GM18520 (cell line): ENCODE results near the gene IKBKG.
"Not testable (repeated sequence)": the region's sequence is repeated elsewhere in the genome, so short reads cannot be mapped to it uniquely, and the experiment has no call there.

ENCODE experiments used
- ATAC-seq: cut with Tn5 transposase; IDR thresholded peaks from one replicate; pipeline ENCODE4 v1.9.1; 2021; ENCODE audit not compliant: unreplicated experiment

Gene IKBKG

GRCh38 chrX:154602766-154603437 lies 55.5 kb downstream of the IKBKG start:
- ATAC-seq = no peak

GRCh38 chrX:154603438-154604430 lies 56.3 kb downstream of the IKBKG start:
- ATAC-seq = no peak

- no peak for ATAC-seq
These were observed 58.1 kb downstream of the IKBKG start for GRCh38 chrX:154605566-154605965.

GRCh38 chrX:154607370-154607769 lies 60.0 kb downstream of the IKBKG start:
- no peak for ATAC-seq

- ATAC-seq = not testable (repeated sequence)
These were observed 60.6 kb downstream of the IKBKG start for GRCh38 chrX:154607976-154608375.

- not testable (repeated sequence) for ATAC-seq
These were observed 61.4 kb downstream of the IKBKG start for GRCh38 chrX:154608823-154609222.

GRCh38 chrX:154611146-154611545 lies 63.7 kb downstream of the IKBKG start:
- ATAC-seq = not testable (repeated sequence)

- not testable (repeated sequence) for ATAC-seq
These were observed 66.2 kb downstream of the IKBKG start for GRCh38 chrX:154613586-154613985.
